HUES48 (cell line): ENCODE measurements around the gene KANK4.
A peak's percentile ranks its signal among the peaks of the same experiment; 100 is the strongest.
"Not testable (repeated sequence)": the region's sequence is repeated elsewhere in the genome, so short reads cannot be mapped to it uniquely, and the experiment has no call there.

Source experiments
- H3K27ac ChIP-seq: one replicate; pipeline ENCODE4 v1.7.0; 2013; ENCODE audit warnings: low read depth, low read length, inconsistent platforms
- H3K27me3 ChIP-seq: 2 replicates; pipeline ENCODE4 v1.6.1; 2013; ENCODE audit warnings: mild to moderate bottlenecking, low read length; ENCODE audit not compliant: control insufficient read depth, insufficient read depth
- H3K36me3 ChIP-seq: 2 replicates; pipeline ENCODE4 v1.6.1; 2013; ENCODE audit warnings: low read length; ENCODE audit not compliant: control insufficient read depth, insufficient read depth
- H3K4me1 ChIP-seq: 2 replicates; pipeline ENCODE4 v1.6.1; 2013; ENCODE audit warnings: mild to moderate bottlenecking, low read length; ENCODE audit not compliant: control insufficient read depth, insufficient read depth
- H3K4me3 ChIP-seq: 2 replicates; pipeline ENCODE4 v1.5.1; 2013; ENCODE audit warnings: mild to moderate bottlenecking, low read depth, low read length
- H3K9ac ChIP-seq: 2 replicates; pipeline ENCODE4 v1.6.1; 2013; ENCODE audit warnings: mild to moderate bottlenecking, low read depth, low read length, moderate library complexity
- H3K9me3 ChIP-seq: 2 replicates; pipeline ENCODE4 v1.6.1; 2013; ENCODE audit warnings: low read length; ENCODE audit not compliant: control insufficient read depth, insufficient read depth

The KANK4 gene

GRCh38 chr1:62222321-62222720 is 96.9 kb downstream of the KANK4 start:
- Histone ChIP-seq H3K27ac (no peak overlapping the region), H3K4me3 (no peak overlapping the region), H3K4me1 (no peaks in the 10 kb centered on the region)

GRCh38 chr1:62221171-62221570 is 98.1 kb downstream of the KANK4 start:
- no peak overlapping the region for H3K9ac ChIP-seq
- no peaks in the 10 kb centered on the region for H3K27me3 ChIP-seq
- no peaks in the 10 kb centered on the region for H3K4me1 ChIP-seq
- no peak overlapping the region for H3K4me3 ChIP-seq
- H3K9me3 ChIP-seq = no peaks in the 10 kb centered on the region
- H3K36me3 ChIP-seq = peaks cover 27% of the 10 kb centered on the region
- no peak overlapping the region for H3K27ac ChIP-seq

More at GRCh38 chr1:62222321-62222720, 96.9 kb downstream of the KANK4 start:
- Histone ChIP-seq H3K9me3 (no peaks in the 10 kb centered on the region), H3K9ac (no peak overlapping the region), H3K27me3 (no peaks in the 10 kb centered on the region), H3K36me3 (peaks cover 37% of the 10 kb centered on the region)

GRCh38 chr1:62220456-62220855 is 98.8 kb downstream of the KANK4 start:
- H3K27ac ChIP-seq, H3K4me1 ChIP-seq, H3K4me3 ChIP-seq, H3K9ac ChIP-seq, H3K27me3 ChIP-seq, H3K9me3 ChIP-seq: not testable (repeated sequence)
- peaks cover 25% of the 10 kb centered on the region for H3K36me3 ChIP-seq

- Histone ChIP-seq H3K27ac (no peak overlapping the region), H3K36me3 (peaks cover 12% of the 10 kb centered on the region), H3K9me3 (no peaks in the 10 kb centered on the region), H3K4me3 (no peak overlapping the region), H3K4me1 (no peaks in the 10 kb centered on the region), H3K9ac (no peak overlapping the region), H3K27me3 (no peaks in the 10 kb centered on the region)
These were observed 100.6 kb downstream of the KANK4 start for GRCh38 chr1:62218604-62219003.

DNA sequence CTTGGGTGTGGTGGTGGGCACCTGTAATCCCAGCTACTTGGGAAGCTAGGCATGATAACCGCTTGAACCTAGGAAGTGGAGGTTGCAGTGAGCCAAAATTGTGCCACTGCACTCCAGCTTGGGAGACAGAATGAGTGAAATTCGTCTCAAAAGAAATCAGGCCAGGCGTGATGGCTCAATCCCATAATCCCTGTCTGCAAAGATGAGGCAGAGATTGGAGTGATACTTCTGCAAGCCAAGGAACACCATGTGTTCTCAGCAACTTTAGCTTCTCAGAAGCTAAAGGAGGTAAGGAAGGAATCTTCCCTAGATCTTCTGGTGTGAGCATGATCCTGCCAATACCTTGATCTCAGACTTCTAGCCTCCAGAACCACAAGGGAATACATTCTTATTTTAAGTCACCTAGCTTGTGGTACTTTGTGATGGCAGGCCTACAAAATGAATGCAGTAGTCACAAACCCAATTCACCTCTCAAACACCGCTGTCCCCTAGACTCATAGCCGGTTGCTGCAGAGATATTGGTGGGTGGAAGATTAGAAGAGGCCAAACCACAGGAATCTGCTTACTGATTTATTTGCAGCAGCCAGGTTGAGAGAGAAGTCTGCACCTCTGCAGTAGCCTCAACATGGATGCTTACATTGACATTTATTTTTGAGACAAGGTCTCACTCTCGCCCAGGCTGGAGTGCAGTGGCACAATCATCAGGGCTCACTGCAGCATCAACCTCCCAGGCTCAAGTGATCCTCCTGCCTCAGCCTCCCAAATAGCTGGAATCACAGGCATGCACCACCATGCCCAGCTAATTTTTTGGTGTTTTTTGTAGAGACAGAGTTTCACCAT is 105.9 kb downstream of the KANK4 start:
- H3K4me1 ChIP-seq = no peaks in the 10 kb centered on the region
- H3K36me3 ChIP-seq = peaks cover 40% of the 10 kb centered on the region
- peak overlapping the region; percentile 43 for H3K27ac ChIP-seq
- H3K4me3 ChIP-seq = no peak overlapping the region
- H3K9me3 ChIP-seq = peaks cover 7% of the 10 kb centered on the region; the same call in 1 of the 2 replicates
- H3K9ac ChIP-seq = no peak overlapping the region
- no peaks in the 10 kb centered on the region for H3K27me3 ChIP-seq

- Histone ChIP-seq H3K27ac (no peak overlapping the region), H3K9ac (no peak overlapping the region), H3K27me3 (no peaks in the 10 kb centered on the region), H3K4me3 (no peak overlapping the region), H3K9me3 (peaks cover 7% of the 10 kb centered on the region; the same call in 1 of the 2 replicates), H3K4me1 (no peaks in the 10 kb centered on the region), H3K36me3 (peaks cover 42% of the 10 kb centered on the region)
These were observed 106.8 kb downstream of the KANK4 start for GRCh38 chr1:62212411-62212810.

GRCh38 chr1:62210960-62211359 is 108.3 kb downstream of the KANK4 start:
- Histone ChIP-seq H3K4me1 (no peaks in the 10 kb centered on the region; the same call in 1 of the 2 replicates), H3K36me3 (peaks cover 55% of the 10 kb centered on the region), H3K9ac (no peak overlapping the region), H3K9me3 (peaks cover 7% of the 10 kb centered on the region; the same call in 1 of the 2 replicates), H3K27me3 (no peaks in the 10 kb centered on the region), H3K27ac (no peak overlapping the region), H3K4me3 (no peak overlapping the region)

DNA sequence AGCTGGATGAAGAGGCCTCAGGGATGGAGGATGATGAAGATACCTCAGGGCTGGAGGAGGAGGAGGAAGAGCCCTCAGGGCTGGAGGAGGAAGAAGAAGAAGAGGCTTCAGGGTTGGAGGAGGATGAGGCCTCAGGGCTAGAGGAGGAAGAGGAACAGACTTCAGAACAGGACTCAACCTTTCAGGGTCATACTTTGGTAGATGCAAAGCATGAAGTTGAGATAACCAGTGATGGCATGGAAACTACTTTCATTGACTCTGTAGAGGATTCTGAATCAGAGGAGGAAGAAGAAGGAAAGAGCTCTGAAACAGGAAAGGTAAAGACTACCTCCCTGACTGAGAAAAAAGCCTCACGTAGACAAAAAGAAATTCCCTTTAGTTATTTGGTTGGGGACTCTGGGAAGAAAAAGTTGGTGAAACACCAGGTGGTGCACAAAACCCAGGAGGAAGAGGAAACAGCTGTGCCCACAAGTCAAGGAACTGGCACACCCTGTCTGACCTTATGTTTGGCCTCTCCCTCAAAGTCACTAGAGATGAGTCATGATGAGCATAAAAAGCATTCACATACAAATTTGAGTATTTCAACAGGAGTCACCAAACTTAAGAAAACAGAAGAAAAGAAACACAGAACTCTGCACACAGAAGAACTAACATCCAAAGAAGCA is 109.2 kb downstream of the KANK4 start:
- Histone ChIP-seq H3K4me3 (no peak overlapping the region), H3K9ac (no peak overlapping the region), H3K36me3 (peaks cover 63% of the 10 kb centered on the region), H3K27me3 (no peaks in the 10 kb centered on the region), H3K9me3 (peaks cover 7% of the 10 kb centered on the region; the same call in 1 of the 2 replicates), H3K27ac (no peak overlapping the region), H3K4me1 (no peaks in the 10 kb centered on the region; the same call in 1 of the 2 replicates)

DNA sequence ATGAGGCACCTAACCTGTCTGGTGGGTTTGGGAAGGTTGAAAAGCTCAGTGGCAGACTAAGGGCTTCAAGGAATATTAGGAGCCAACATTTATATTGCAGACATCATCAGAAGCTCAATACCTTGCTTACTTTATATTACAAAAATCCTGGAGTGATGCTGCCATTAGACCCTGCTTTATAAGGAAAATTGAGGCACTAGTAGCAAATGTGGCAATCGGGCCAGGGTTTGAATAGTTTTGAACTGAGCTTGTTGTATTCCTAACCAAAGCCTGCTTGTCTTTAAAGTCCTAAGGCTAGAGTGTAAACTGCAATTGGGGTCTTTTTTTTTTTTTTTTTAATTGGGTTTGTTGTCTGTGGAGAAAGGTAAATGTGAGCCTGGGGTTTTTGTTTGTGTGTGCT is 110.3 kb downstream of the KANK4 start:
- Histone ChIP-seq H3K27me3 (no peaks in the 10 kb centered on the region), H3K9ac (no peak overlapping the region), H3K9me3 (peaks cover 7% of the 10 kb centered on the region; the same call in 1 of the 2 replicates), H3K27ac (no peak overlapping the region), H3K4me1 (peaks cover 5% of the 10 kb centered on the region; the same call in 1 of the 2 replicates), H3K36me3 (peaks cover 74% of the 10 kb centered on the region), H3K4me3 (no peak overlapping the region)

DNA sequence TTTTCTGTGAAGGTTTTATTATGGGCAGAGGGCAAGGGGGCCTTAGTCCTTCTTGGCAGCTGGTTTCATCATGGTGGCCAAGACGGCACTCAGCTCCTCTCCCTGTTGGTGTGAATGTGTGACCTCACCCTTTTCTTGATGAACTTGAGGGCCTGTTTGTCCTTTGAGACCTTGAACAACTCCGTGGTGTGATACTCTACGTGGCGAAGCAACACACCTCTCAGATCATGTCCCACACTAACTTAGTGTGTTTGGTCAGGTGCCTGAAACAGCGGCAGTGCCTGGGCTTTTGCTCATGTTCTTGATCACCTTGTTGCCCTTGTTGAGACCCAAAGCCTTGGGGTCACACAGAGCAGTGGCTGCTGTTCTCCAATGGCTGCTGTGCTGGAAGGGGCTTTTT is 111.1 kb downstream of the KANK4 start:
- Histone ChIP-seq H3K9ac (no peak overlapping the region), H3K27ac (no peak overlapping the region), H3K4me3 (no peak overlapping the region), H3K27me3 (no peaks in the 10 kb centered on the region), H3K36me3 (peaks cover 83% of the 10 kb centered on the region), H3K4me1 (peaks cover 5% of the 10 kb centered on the region; the same call in 1 of the 2 replicates), H3K9me3 (peaks cover 7% of the 10 kb centered on the region; the same call in 1 of the 2 replicates)

GRCh38 chr1:62207187-62207586 is 112.0 kb downstream of the KANK4 start:
- Histone ChIP-seq H3K27me3 (no peaks in the 10 kb centered on the region), H3K36me3 (peaks cover 92% of the 10 kb centered on the region), H3K9ac (no peak overlapping the region), H3K4me3 (no peak overlapping the region), H3K27ac (no peak overlapping the region), H3K4me1 (peaks cover 5% of the 10 kb centered on the region; the same call in 1 of the 2 replicates), H3K9me3 (peaks cover 7% of the 10 kb centered on the region; the same call in 1 of the 2 replicates)
